GM19025 (cell line): ENCODE measurements around the gene GFI1B.
A peak's percentile ranks its signal among the peaks of the same experiment; 100 is the strongest.

Source experiments
- ATAC-seq: cut with Tn5 transposase; IDR thresholded peaks from one replicate; pipeline ENCODE4 v1.9.1; 2021; ENCODE audit warnings: mild to moderate bottlenecking, low read depth, moderate library complexity; ENCODE audit not compliant: unreplicated experiment

Gene GFI1B

DNA sequence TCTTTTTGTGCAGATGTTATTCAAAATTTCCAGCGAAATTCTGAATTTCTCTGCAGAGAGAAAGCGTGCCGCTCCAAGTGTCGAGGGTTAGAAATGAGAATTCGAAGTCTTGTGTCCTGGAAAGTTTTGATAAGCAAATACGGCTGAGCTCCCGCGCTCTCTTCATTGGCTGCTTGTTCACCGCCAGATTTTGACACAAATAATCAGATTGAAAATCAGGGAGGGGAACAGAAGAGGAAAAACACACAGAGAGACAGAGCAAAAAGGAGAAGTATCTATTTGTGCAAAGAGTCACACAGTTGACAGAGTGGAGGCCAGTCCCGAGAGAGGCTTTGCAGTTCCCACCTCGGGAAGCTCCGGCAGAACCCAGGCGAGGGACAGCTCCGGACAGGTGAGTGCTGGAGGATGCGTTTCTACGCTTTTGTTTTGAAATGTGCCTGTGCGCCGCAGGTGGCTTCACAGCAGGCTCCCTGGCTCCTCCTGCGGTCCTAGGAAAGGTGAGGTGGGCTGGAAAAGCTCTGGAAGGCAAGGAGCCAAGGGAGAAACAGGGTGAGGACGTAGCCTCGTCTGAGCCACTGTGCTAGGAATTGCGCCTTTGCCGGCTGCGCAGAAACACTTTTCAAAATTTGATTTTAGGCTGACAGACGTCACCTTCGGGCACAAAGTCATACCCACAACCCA is at the start of gene GFI1B:
Gene GFI1B, plus strand, starts transcription at position 244 of the 681 bp plus-strand sequence. CDS start 7,985 bp downstream, outside the sequence.
- ATAC-seq, result no peak

DNA sequence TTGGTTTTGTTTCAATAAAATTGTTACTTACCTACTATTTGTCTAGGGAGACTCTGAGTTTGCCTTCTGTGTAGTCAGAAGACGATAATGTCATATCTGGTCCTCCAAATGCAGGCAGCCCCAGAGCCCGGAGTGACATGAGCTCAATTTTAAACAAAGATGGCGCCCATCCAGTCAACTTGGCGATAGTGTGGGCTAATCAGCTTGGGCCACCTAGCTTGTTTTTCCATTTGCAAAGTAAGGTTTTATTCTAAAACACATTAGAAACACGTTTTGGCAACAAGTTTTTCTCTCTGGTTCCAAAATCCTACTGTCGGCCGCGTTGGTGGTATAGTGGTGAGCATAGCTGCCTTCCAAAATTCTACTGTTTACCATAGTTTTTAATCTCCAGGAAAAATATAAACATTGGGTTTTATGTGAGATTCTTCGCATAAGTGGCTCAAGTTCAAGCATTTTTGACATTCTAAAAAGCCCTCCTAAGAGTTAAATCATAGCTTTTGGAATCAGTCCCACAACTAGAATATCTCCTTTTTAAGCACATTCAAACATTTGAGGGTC is 47.2 kb upstream of the GFI1B start:
- no peak for ATAC-seq

DNA sequence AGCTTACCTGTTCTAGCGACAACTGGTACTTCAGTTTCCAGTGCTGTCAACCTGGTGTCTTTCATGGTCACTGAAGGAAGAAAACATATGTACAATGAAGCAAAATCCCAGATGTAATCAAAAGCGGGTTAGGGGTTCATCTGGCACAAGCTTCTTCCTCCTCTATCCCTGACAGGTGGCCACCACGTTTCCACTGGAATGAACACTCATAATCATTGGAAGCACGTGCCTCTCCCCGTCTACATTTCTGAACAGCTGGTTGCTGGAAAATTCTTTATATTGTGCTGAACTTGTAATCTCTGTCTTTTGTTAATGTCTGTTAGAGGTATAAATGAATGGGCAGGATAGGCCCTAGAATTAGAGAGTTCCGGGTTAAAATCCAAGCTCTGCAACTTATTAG is 43.5 kb upstream of the GFI1B start:
- no peak for ATAC-seq

DNA sequence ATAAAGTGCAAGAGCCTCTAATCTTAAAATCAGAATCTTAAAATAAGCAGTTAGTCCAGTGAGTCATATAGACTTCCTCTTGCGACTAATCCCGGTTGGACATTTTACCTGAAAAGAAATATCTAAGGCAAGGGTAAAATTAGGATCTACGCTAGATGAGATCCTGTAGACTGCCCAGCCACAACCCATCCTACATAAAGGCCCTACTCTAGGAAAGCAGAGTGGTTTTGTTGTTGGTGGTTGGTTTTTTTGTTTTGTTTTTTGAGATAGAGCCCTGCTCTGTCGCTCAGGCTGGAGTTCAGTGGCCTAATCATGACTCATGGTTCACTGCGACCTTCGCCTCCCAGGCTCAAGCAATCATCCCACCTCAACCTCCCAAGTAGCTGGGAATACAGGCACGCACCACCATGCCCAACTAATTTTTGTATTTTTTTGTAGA is 41.0 kb upstream of the GFI1B start:
- ATAC-seq, result no peak

DNA sequence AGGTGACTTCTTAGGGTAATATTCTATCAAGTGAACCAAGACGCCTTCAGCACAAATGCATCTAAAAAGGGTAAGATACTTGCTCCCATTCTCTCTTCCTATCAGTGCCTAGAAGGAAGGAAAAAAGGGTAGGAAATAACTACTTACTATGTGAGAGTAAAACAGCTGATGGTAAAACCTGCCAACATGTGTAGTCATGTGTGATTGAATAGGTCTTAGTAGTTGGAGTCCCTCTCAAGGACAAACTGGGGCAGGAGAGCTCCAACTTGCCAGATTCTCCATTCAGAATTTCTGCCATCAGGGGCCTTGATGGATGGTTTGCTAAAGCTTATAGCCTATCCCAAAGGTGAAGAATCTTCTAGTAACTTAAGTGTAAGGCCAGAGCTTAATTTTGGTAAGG is 39.3 kb upstream of the GFI1B start:
- no peak for ATAC-seq

DNA sequence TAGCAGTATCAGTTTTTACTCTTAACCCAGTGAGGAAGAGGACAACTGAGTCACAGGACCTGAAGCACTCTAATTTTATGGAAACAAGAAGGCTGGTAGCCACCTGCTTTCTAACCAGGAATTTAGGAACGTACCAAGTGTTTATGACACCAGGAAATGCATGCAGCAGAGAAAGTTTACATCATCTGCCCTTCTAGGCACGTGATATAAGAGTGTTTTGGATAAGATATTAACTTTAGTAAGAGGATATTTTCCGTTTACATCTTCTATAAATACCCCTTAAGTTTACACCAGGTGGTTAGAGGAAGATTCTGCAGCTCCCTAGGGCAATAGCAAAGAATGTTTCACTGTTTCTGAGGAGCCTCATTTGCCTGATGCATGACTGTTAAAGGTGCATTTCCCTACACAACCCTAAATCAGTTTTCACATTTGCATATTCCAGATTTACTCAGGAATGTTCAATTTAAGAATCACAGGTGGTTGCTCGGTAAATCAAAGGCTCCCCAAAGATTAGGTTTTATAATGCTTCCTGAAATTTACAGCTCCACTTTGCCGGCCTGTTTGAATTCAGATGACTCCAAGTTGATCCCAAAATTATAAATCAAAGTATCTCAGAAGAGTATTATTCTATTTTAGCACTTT is 35.8 kb upstream of the GFI1B start:
- ATAC-seq, result no peak

DNA sequence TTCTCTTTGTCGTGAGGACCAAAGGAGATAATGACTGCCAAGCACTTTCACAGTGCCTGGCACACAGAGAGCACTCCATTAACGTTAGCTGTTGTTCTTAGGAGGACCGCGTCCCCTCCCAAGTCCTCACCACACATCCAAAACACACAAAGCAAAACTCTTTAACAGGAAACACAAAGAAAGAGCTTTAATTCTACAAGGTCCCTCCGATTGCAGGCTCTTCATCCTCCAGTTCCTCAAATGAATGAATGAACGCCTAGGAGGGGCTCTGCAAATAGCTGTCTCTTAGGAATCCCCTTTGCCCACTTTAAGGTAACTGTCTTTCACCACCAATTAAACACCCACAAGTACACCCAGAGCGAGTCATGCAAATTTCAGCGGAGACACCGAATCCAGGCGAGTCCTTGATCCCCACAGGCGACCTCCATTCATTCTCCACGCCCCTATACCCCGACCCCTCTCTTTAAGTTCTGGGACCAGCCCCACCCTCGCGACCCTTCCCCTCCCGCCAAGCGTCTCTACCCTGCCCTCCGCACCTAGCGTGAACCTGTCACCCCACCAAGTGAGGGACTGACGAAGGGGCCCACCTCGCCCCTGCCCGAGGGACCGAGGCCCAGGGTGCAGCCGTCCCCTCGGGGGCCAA is 34.7 kb upstream of the GFI1B start:
- no peak for ATAC-seq

DNA sequence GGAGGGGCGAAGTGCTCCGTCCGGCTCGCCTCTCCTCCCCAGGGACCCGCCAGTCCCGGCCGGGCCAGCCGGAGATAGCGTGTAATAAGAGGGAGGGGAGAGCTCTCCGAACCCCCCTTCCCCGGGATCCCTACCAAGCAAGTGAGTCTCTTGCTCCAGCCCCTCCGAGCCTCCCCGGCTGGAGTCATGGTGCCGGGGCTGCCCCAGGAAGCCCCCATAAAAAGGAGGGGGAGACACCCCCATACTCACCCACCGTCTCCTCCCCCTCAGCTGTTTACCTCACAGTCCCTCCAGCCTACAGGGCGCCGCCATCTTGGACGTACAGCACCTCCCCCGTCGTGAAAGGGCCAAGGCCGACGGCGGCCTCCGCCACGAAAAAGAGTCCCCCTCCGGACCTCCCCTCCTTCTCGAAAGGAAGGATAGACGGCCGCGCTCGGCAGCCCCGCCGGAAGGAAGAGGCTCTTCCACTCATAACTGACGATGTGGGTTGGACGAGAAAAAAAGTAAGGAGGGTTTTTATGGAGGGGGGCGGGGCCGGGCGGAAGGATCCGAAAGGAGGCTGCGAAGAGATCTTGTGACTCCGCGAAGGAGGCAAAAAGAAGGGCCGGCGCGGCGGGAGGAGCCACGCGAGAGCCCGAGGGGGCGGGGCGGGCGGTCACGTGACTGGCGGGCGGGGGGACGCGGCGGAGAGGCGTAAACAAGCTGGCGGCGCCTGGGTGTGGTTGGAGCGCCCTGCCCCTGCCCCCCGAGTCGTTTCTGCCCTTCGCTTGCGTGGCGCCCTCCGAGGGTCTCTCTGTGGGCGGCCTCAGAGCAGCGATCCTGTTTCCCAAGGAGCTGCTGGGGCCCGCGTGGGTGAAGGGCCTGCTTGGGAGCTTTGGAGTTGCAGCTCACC is 34.0 kb upstream of the GFI1B start, which contains the start of gene TSC1:
Gene TSC1, minus strand, starts transcription at position 323 of the 892 bp plus-strand sequence. CDS start 15,744 bp downstream, outside the sequence.
- ATAC-seq, result peak; percentile 65

DNA sequence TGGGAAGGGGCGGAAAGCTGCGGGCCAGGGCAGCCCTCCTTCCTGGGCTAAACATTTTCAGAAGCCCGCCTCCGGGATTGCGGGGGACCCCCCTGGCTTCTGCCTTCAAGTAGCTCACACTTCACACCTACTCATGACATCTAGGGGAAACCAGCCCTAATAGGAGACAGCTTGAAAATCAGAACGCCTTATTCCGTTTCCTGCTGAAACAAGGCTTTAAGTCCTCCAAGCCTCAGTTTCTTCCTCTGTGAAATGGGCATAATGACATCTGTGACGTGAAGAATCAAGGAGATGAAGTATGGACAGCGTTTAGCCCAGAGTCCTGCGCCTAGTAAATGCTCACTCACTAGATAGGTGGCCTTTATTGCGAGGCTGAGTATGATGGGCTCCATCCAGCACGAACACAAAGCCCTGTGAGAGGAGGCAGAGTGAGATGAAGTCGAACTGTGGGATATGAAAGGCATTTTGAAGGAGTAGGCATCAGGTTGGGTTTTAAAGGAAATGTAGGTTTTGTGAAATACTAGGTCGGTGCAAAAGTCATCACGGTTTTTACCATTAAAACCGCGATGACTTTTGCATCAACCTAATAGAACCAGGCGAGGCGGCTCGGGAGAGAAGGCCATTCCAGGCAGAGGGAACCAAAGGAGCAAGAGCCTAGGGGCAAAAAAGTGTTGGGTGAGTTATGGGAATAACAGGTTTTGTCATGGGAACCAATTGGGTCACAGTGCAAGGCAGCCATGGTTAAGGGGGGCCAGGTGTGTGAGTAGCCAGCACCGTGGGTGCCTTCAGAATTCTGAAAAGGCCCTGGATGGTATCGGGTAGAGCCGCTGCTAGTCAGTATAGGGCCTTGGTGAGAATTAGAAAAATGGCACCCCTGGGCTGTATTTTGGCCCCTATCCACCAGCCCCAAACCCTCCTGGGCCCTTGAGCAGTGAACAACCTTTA is 33.0 kb upstream of the GFI1B start:
- no peak for ATAC-seq

DNA sequence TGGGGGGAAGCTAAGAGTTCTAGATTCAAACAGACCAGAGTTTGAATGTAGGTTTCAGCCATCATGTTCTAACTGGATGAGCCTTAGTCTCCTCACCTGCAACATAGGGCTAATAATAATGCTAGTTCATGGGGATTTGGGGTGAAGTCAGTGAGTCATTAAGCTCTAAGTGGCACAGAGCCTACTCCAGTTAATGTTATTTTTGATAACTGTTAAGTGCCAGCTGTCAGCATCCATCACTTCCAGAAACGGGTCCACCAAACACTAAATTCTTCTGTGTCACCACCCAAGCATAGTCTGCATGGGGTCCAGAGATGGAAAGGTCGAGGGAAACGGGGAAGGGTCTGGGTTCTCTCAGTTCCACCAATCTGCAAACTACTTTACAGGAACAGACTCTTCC is 32.3 kb upstream of the GFI1B start:
- ATAC-seq, result no peak

DNA sequence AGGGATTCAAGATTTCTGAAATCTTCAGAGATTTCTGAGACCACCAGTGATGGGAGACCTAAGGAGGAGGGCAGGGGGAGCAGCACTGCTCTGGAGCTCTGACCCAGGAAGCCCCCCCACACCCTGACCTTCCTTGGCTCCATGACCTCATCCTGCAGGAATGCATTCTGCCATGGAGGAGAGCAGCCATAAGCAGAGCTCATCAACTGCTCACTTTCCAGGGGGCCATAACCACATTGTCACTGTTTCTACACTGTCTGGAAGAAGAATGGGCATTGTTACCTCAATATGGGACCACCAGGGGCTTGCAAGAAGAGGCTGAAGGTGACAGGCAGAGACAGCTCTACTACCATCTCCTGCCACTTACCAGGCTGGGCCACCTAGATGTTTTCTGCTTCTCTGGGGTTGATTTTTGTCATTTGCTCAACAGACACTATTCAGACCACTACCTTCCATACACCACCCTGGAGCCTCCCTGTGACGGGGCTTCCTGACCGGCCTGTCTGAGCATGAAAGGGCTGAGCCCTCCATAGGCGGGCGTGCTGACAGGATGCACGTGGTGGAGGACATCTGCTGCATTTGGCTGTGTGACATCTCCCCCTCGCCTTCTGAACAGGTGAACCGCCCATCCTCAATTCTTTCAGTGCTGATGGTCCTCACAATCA is 31.7 kb upstream of the GFI1B start:
- no peak for ATAC-seq

DNA sequence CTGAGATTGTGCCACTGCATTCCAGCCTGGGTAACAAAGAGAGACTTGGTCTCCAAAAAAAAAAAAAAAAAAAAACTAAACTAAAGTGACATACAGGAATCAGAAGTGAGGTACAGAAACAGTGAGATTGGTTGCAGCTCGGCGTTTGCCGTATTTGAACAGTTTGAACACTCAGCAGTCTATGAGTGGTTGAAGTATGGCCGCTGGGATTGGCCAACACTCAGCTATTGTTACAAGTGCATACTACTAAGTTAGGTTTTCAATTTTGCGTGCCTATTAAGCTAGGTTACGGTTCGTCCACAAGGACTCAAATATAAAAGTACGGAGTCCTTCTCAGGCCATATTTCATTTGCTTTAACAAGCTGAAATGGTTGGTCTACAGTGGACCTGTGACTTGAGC is 30.7 kb upstream of the GFI1B start:
- no peak for ATAC-seq

DNA sequence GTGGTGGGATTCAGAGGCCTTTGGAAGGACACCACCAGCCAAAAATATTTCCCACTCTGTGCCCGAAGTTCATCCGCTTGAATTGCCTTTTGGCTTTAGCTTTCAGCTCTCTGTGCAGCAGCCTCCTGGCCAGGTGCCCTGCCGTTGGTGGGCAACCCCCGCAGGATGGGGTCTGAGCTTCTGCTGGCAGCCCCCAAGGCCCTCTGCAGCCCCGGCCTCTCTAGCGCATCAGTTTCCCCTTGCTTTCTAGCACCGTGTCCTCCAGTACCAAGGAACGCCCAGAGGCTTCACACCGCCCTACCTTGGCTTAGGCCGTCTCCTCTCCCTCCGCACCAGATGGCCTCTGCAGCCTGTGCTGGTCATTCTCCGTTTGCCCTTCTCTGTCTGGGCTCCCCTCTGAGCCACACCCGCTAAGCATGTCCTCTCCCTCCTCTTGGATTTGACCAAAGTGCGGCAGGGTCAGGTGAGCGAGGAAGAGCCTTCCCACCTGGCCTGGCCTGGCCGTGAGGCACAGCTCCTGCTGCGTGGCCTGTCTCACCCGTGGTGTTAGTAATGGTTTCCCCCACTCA is 29.9 kb upstream of the GFI1B start:
- ATAC-seq, result no peak

DNA sequence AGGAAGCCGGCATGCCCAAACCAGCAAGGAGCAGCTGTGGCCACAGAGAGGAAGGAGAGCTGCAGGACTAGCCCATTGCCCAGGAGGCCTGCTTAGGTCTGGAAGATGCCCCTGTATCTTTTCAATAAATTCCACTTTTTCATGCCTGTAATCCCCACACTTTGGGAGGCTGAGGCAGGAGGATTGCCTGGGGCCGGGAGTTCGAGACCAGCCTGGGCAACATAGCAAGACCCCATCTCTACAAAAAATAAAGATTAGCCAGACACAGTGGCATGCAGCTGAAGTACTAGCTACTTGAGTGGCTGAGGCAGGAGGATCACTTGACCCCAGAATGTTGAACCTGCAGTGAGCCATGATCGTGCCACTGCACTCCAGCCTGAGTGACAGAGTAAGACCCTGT is 28.8 kb upstream of the GFI1B start:
- ATAC-seq, result no peak

DNA sequence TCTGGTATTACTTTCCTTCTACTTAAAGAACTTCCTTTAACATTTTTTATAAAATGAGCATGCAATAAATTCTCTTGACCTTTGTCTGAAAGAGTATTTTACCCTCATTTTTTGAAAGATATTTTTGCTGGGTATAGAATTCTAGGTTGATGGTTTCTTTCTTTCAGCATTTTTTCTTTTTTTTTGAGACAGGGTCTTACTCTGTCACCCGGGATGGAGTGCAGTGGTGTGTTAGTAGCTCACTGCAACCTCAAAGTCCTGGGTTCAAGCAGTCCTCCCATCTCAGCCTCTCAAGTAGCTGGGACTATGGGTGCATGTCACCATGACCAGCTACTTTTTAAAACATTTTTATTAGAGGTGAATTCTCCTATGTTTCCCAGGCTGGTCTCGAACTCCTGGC is 23.4 kb upstream of the GFI1B start:
- ATAC-seq, result no peak

DNA sequence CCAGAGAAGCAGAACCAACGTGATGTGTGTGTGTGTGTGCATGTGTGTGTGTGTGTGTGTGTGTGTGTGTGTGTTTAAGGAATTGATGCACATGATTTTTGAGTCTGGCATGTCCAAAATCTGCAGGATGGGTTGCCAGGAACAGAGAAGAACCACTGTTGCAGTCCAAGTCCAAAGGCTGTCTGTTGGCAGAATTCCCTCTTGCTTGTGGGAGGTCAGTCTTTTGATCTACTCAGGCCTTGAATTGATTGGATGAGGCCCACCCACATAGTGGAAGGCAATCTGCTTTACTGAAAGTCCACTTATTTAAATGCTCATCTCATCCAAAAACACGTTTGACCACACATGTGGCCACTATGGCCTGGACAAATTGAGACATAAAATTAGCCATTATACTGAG is 22.7 kb upstream of the GFI1B start:
- no peak for ATAC-seq

DNA sequence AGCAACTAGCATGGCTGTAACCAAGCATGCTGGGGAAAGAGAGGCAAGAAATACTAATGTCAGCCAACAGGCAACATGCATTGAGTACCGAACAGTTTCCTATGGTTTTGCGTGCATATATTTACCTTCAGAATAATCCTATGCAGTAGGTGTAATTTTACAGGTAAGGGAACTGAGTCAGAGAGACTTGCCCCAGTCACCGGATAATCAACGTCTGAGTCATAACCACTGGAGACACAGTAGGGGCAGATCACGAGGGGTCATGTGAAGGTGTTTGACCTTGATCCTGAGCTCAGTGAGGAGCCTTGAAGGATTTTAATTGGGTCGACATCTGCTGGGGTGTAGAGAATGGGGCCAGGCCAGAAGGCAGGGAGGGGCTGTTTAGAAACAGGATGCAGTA is 20.7 kb upstream of the GFI1B start:
- no peak for ATAC-seq

DNA sequence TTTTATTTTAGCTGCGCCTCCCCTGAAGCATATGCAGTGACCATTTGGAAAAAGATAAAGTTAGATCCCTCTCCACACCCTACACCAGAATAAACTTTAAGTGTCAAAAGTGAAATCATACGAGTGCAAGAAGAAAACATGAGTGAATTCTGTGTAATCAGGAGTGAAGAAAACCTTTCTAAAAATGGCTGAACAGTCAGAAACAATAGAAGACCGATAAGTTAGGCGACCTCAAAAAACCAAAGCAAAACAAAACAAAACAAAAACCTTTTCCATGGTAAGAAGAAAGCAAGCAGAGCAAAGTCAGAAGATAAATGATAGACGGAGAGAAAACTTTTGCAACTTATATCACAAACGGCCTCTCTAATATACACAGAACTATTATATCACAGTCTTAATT is 17.5 kb upstream of the GFI1B start:
- no peak for ATAC-seq

DNA sequence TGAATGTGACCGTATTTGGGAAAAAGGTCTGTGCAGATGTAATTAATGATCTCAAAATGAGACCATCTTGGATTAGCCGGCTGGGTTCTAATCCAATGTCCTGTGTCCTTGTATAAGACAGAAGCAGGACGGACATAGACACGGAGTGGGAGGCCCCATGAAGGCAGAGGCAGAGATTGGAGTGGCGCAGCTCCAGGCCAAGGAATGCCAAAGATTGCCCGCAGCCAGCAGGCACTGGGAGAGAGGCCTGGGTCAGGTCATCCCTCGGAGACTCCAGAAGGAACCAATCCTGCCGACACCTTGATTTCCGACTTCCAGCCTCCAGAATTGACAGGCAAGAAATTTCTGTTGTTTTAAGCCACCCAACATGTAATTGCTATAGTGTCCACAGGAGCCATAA is 13.0 kb upstream of the GFI1B start:
- ATAC-seq, result no peak
